Right ventricle myocardium inferior (tissue), 1 donor: Measurements from ENCODE around the gene NOXO1. TPM values are rescaled to one million over a fixed set of nuclear protein-coding genes. Genes with fewer than 3 reads are reported as not detected.

Experiments
- ATAC-seq: fragments of 200-7000 bp; cut with Tn5 transposase; one replicate; pipeline ENCODE4 v1.9.1; 2020; ENCODE audit warnings: mild to moderate bottlenecking, moderate library complexity
- DNase-seq: peaks from one replicate; pipeline ENCODE4 v3.0.0; 2021; ENCODE audit errors: missing footprints
- intact Hi-C: fragments of 100-400 bp; cut with DNase I; formaldehyde crosslinking; loops from one replicate; pipeline ENCODE4 v1.11.0; 2022
- total RNA-seq: library from RNA; stranded (reverse); fragmentation: NEBNext Ultra II Directional; extraction: Animal tissue kit (Norgen Biotek cat#: 25700); gene quantifications from one replicate; pipeline ENCODE4 v1.2.1, GENCODE V29; 2021
- donor health status: DM: no; HTN: yes; CAD: no; lungs with severe emphysema.

Gene NOXO1
- total RNA-seq, 1 donor from 2014 or later, result 0.22 TPM

DNA sequence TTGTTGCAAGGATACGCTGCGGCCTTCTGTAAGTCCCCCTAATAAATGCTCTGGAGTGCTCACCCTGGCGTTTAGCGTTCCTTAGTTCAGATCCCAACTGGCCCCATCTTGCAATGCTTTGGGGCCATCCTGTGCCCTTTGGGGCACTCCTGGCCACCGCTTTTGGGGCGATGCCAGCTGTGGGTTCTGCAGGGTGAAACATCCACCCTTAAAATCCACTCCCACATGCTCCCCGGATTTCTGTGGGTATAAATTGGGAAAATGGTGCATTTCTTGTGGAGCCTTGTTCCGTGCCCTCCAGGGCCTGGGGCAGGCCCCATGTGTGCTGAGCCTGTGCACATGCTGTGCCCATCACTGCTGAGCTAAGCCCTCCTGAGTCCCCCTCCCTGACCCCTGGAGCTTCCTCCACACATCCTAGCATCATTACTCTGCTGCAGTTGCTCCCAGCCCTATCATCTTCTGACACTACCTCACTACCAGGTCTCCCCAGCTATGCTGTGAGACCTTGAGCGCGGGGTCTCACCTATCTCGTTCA, 44.3 kb downstream of the NOXO1 start:
- intact Hi-C loops, result no loop called here
- ATAC-seq (no peak), DNase-seq (peak; percentile 58)

DNA sequence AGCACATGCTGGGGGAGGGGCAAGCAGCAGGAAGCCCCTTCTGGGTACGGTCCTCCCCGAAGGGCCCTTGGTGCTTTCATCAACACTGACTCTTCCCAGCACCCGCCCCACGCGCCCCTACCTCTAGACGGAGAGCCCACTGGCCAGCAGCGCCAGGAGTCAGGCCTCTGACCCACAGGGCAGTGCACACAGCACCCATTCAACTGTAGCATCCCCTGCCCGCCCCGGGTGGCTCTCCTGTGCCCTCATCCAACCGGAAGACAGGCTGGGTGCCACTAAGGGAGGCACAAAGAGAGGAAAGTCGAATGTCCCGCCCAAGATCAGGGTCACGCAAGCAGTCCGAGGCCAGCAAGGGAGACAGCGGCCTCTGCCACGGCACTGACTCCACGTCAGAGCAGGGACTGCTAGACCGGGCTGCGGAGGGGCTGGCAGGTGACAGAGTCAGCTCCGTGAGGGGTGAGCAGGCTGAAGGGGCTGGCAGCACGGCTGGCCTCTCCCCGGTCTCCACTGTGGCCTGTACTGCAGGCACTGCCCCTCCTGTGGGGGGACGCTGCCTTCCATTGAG, 48.1 kb downstream of the NOXO1 start:
- no peak for ATAC-seq
- intact Hi-C loops, result no loop called here

DNA sequence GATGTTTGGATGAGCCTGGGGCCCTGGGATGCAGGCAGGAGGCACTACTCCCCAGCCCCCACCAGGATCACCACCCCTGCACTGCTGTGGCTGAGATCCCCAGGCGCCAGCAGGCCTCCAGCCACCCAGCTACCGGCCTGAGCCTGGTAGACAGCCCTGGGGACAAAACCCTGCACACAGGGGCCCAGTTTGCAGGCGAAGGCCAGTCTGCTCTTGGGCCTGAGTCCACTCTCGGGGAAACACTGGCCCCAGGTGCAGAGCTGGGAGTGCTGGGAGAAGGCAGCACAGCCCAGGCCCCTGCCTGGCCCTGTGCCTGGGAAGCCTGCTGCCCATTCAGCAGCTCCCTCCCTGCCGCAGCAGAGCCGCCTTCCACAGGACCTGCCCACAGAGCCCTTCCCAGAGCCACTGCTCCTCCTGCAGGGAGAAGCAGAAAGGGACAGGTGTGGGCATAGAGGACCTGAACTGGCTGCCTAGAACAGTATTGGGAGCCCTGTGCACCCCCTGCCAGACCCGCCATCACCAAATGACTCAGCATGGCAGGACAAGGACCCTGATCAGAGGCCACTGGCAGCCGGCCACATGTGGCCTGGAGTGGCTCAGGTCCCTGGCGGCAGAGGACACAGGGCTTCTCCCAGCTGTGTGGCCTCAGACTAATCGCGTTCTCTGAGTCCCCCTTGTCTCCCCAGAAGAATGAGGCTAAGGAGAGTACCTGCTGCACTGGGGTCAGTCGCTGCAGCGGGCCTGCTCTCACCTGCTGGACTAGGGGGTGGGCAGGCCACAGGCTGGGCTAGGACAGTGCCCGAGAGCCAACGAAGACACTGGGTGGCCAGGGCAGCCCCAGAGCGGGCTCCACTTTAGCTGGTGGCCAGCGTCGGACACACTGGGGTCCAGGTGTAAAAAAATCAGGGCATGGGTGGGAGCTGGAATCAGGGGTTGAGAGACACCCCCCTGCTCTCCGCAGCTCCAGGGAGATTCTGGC, 48.9 kb downstream of the NOXO1 start:
- ATAC-seq, result no peak
- intact Hi-C loops, result no loop called here
- DNase-seq, result peak; percentile 45

More for the DNA sequence above, 48.1 kb downstream of the NOXO1 start:
- DNase-seq, result peak; percentile 60

DNA sequence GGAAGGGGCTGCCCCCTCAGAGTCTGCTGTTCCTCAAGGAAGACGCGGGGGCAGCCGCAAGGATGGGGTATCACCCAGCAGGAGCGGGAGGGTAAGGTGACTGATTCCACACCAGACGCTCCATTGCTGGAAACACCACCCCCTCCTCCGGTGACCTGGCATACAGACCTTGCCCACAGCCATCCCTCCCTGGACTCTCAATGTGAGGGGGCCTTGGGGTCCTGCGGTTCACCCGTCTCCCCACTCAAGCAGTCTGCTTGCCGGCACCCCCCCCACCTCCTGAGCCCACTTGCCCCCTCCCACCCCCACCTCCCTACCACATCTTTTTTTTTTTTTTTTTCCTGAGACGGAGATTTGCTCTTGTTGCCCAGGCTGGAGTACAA, 50.9 kb downstream of the NOXO1 start:
- DNase-seq (no peak), ATAC-seq (no peak)
- intact Hi-C loops, result no loop called here

DNA sequence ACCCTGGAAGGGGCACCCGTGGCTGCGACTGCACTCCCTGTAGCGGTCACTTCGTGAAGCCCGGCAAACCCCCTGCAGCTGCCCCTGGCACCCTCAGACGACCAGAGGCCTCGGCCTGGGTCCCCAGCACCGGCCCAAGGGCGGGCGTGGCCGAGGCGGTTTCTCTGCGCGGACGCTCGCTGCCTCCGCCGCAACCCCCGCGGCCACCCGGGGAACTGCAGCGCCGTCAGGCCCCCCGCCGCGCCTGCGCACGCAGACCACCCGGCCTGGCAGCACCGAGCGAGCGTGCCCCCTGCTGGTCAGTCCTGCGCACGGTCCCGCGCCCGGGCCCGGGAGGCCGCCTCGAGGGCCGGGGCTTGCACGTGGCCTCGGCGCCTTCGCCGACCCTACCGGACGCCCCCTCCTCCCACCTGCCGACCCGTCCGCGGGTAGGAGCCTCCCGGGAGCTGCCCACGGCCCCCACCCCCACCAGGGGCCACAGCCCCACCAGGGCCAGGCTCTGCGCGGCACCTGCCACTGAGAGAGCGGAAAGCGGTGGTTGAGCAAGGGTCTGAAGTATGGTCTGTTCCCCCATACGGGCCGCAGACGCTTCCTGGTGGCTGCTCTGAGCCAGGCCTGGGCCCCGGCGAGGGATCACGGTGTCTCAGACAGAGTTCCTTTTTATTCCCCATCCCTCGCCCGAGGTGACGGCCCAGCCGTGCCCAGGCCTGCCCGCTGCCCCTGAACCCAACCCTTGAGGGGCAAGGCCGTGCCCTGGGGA, 51.5 kb downstream of the NOXO1 start:
- DNase-seq, result peak; percentile 95
- peak; percentile 95 for ATAC-seq
- intact Hi-C loops, result loop anchor here (1.0 kb wide), 1 partner anchor 66 kb away; no protein-coding TSS in a partner anchor

DNA sequence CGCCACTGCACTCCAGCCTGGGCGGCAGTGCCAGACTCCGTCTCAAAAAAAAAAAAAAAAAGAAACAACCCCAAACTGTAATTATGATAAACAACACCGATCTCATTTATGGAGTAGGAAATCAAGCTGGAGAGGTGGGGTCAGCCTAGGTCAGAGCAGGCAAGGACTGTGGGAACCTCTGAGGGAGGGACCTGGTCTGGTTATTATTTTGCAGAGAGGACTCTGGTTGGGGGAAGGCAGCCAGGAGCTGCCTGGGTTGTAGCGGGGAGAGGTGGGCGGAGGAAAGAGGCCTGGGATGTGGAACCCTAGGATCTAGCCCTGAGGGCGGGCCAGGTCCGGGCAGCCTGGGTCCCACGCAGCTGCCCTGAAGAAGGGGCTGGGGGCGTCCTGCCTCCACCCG, 52.2 kb downstream of the NOXO1 start:
- ATAC-seq (peak; percentile 65), DNase-seq (no peak)
- intact Hi-C loops, result loop anchor here (1.0 kb wide), 1 partner anchor 66 kb away; no protein-coding TSS in a partner anchor

Other genes with a start within 250 kb of the NOXO1 start
- gene NME3, start 209.9 kb downstream of the NOXO1 start, total RNA-seq, result 33.9 TPM
- 8.2 TPM for gene EME2, start 208.7 kb downstream of the NOXO1 start, total RNA-seq
- 80.8 TPM for gene MRPS34, start 208.3 kb downstream of the NOXO1 start, total RNA-seq
- 36.1 TPM for gene SPSB3, start 198.9 kb downstream of the NOXO1 start, total RNA-seq
- 37.9 TPM for gene NUBP2, start 198.5 kb downstream of the NOXO1 start, total RNA-seq
- not detected for gene IGFALS, start 187.8 kb downstream of the NOXO1 start, total RNA-seq
- gene HAGH, start 154.6 kb downstream of the NOXO1 start, total RNA-seq, result 171 TPM
- gene FAHD1, start 154.3 kb downstream of the NOXO1 start, total RNA-seq, result 28.3 TPM
- gene MEIOB, start 109.3 kb downstream of the NOXO1 start, total RNA-seq, result not detected
- gene HS3ST6, start 63.1 kb downstream of the NOXO1 start, total RNA-seq, result not detected
- 25.3 TPM for gene MSRB1, start 38.3 kb downstream of the NOXO1 start, total RNA-seq
- 271 TPM for gene RPL3L, start 26.8 kb downstream of the NOXO1 start, total RNA-seq
- gene NDUFB10, start 21.9 kb downstream of the NOXO1 start, total RNA-seq, result 737 TPM
- 907 TPM for gene RPS2, start 16.6 kb downstream of the NOXO1 start, total RNA-seq
- not detected for gene RNF151, start 14.6 kb downstream of the NOXO1 start, total RNA-seq
- gene TBL3, start 9.4 kb downstream of the NOXO1 start, total RNA-seq, result 24.9 TPM
- gene GFER, start 2.7 kb upstream of the NOXO1 start, total RNA-seq, result 25.8 TPM
- gene SYNGR3, start 8.5 kb upstream of the NOXO1 start, total RNA-seq, result 0.62 TPM
- gene ZNF598, start 28.4 kb upstream of the NOXO1 start, total RNA-seq, result 18.5 TPM
- not detected for gene NPW, start 38.3 kb upstream of the NOXO1 start, total RNA-seq
- 292 TPM for gene NHERF2, start 45.4 kb upstream of the NOXO1 start, total RNA-seq
- 23.3 TPM for gene NTHL1, start 66.4 kb upstream of the NOXO1 start, total RNA-seq
- gene TSC2, start 66.5 kb upstream of the NOXO1 start, total RNA-seq, result 62.8 TPM
- 85.8 TPM for gene PKD1, start 154.4 kb upstream of the NOXO1 start, total RNA-seq
- 0.87 TPM for gene RAB26, start 167.2 kb upstream of the NOXO1 start, total RNA-seq
- gene TRAF7, start 174.3 kb upstream of the NOXO1 start, total RNA-seq, result 27.3 TPM
- 5.8 TPM for gene CASKIN1, start 215.1 kb upstream of the NOXO1 start, total RNA-seq
- gene MLST8, start 224.0 kb upstream of the NOXO1 start, total RNA-seq, result 25.3 TPM
- gene BRICD5, start 229.4 kb upstream of the NOXO1 start, total RNA-seq, result 13.2 TPM
- 35.1 TPM for gene PGP, start 233.4 kb upstream of the NOXO1 start, total RNA-seq
- 14.1 TPM for gene E4F1, start 242.1 kb upstream of the NOXO1 start, total RNA-seq